GM19455 (cell line): ENCODE measurements around the gene TMEM37.

Experiments
- ATAC-seq: cut with Tn5 transposase; IDR thresholded peaks from one replicate; pipeline ENCODE4 v1.9.1; 2021; ENCODE audit not compliant: unreplicated experiment

Gene TMEM37

DNA sequence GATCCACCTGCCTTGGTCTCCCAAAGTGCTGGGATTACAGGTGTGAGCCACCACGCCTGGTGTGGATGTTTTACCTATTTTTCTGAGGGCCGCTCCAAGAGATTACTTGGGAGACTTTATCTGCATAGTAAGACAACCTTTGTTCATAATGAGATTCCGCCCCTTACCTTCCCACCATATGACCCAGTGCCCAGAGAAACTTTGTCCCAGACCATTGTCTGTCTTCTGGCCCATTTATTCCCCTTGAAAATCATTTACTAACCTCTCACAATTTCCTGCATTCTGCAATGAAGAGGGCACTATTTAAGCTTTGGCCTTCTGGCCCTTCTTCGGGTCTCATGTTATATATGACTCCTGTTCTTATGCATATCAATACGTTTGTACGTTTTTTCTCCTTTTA is 13.7 kb upstream of the TMEM37 start:
- ATAC-seq, result no peak

DNA sequence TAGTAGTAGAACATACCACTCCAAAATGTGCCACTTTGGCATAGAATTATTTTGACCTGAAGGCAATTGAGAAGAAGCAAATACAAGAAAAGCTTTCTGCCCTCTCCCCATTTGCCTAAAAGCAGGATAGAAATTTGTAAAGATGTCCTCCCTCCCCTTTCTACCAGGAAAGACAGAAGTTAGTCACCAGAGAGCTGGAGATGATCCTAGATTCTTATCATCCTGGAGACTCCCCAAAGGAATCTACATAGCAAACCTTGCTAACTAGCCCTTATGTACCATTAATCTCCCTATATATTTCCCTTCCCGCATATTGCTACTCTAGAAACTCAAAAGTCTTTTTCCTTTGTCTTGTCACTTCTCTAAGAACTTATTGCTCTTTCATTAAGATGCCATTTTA is 12.6 kb upstream of the TMEM37 start:
- ATAC-seq, result no peak

DNA sequence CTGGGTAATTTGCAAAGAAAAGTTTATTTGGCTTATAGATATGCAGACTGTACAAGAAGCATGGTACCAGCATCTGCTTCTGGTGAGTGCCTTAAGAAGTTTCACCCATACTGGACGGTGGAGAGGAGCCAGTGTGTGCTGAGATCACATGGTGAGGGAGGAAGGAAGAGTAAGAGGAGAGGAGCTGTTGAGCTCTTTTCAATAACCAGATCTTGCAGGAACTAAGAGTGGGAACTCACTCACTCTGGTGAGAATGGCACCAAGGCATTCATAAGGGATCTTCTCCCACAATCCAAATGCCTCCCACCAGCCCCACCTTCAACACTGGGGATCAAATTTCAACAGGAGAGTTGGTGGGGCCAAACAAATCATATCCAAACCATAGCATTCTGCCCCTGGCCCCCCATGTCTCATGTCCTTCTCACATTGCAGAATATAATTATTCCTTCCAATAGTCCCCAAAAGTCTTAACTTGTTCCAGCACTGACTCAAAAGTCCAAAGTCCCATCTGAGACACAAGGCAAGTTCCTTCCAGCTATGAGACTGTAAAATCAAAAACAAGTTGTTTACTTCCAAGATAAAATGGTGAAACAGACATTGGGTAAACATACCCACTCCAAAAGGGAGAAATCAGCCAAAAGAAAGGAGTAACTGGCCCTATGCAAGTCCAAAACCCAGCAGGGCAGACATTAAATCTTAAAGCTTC is 11.7 kb upstream of the TMEM37 start:
- no peak for ATAC-seq

DNA sequence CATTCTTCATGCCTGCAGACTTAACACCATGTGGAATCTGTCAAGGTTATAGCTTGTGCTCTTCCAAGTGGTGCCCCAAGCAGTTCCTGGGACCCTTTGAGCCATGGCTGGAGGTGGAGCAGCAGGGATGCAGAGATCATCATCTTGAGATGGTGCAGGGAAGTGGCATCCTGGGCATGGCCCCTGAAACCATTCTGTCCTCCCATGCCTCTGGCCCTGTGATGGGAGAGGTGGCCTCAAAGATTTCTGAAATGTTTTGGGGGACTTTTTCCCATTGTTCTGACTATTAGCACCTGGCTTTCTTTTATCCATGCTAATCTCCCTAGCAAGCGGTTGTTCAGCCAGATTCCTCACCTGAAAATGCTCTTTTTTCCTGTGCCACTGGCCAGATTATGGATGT is 10.3 kb upstream of the TMEM37 start:
- no peak for ATAC-seq

DNA sequence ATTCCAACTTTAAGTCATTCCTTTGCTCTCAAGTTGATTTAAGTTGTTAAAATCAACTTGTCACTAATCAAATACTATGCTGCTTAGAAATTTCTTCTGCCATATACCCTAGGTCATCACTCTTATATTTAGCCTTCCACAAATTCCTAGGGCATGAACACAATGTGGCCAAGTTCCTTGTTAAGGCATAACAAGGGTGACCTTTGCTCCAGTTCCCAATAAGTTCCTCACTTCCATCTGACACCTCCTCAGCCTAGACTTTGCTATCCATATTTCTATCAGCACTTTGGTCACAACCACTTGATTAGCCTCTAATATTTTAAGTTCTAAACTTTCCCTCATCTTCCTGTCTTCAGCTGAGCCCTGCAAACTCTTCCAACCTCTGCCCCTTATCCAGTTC is 9.9 kb upstream of the TMEM37 start:
- ATAC-seq, result no peak

DNA sequence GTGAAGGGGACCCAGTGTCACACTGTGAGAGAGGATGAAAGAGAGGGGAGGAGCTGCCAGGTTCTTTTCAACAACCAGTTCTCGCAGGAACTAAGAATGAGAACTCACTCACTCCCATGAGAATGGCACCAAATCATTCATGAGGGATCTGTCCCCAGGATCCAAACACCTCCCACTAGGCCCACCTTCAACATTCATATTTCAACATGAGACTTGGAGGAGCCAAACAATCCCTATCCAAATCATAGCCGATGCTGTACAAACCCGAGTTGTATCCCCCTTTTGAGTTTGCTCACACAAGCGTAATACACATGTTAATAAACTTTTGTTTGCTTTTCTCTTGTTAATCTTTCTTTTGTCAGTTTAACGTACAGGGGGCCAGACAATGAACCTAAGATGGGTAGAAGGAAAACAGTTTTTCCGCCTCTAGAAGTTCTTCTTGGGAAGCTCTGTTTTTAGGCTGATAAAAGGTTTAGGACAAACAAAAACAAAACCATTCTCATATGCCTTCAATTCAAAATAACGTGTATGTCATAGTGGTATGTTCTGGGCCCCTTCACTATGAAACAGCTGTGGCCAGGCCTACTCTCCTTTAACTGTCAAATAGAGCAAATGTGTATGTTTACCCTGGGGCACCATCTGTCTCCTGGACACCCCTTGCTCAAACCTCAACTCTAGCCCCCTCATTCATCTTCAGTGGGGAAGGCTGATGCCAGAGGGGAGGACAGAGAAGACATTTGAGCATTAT is 9.1 kb upstream of the TMEM37 start:
- ATAC-seq, result no peak

DNA sequence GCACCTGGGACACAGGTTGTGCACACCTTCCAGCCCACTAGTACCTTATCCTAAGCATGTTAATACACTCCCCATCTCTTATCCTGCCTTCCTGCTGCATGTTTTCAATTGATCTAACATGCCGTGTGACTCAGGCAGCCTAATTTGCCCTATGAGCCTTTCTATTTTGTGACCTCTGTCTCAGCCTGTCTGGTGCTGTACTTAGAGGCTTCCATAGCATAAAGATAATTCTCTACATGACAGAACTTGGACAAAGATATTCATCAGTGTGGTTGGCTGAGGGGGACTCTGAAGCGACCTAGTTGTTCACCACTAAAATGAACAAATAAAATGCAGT is 8.6 kb upstream of the TMEM37 start:
- no peak for ATAC-seq

DNA sequence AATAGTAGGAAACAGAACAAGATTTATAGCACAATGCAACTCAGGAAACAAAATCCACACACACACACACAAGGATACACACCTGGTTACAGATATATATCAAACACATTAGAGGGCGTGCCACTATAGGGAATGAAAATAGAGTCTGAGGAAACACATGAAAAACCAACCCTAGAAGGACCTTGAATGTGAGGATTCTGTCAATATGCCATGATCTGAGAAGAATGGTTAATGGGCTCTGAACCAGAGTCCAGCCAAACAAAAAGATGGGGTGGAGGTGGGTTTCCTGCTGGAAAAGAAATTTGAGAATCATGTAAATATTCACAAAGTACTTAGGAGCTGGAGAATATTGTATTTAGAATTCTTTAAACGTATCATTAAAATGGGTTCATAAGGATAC is 7.8 kb upstream of the TMEM37 start:
- no peak for ATAC-seq

DNA sequence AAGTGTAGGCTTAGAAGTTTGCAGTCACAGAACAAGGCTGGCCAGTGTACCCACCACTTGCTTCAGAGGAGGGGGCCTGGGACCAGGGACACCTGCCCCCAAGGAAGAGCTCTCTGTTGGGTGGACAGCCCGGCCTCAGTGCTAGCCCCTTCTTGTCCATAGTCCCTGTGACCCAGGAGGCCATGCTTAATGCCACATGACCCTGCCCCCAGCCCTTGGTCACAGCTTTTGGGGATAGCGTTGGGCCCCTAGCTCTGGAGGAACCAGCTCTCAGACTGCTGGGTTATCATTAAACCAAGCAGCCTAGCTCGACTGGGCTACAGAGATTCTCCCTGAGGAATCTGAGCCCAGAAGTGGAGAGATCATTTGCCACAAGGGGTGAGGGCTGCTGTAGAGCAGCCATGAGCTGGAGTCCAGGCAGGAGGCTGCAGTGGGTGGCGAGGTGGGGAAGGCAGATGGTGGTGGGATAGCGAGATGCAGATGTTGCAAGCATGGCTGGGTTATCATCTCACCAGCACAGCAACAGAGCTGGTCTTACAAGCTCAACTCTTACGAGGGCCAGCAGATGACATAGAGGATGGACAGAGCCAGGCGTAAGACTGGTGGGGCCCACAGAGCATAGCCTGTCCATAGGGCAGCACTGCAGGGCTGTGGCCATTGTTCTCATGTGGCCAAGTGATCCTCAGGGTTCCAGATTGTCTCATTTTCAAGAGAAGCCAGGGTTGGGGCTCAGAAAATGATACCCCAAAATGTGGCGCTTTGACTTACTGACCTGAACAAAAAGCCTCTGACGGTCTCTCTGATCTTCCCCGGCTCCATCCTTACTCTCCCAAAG is 7.2 kb upstream of the TMEM37 start:
- ATAC-seq, result no peak

DNA sequence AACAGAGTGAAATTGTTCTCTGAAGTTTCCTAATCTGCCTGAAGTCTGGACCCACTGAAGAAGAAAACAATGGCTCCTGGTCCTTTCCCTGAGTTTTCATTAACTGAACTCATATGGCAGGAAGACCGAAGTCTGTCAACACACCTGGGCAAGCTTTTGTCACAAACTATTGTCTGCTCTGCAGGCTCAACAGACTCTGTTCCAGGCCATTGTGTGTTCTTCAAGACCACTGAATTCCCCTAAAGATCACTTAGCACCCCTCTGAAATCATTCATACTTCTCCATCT is 6.6 kb upstream of the TMEM37 start:
- no peak for ATAC-seq

DNA sequence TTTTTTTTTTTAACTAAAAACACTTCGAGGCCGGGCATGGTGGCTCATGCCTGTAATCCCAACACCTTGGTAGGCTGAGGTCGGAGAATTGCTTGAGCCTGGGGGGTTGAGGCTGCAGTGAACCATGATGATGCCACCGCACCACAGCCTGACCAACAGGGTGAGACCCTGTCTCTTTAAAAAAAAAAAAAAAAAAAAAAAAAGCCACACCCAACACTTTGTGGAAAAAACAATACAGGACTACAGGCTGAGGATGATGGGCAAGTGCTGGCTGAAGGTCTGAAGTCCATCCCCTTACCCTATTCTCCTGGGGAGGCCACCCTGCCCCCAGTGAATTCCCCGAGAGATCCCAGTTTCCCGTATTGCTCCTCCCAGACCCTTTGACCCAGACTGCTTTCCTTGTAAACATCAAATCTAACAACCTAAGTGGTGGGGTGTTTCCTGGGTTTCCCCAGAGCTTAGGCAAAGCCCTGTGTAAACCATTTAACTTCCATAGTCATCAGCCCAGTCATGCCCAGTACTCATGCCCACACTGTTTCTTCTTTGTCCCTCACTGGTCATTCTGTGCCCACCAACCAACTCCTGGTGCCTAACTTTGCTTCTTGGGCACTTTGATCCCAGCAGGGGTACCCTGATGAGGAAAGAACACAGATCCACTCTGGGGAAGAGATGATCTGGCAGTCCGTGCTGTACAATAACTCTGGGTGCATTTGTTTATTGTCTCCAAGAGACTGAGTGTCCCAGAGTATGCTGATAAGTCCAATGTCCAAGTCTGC is 5.8 kb upstream of the TMEM37 start:
- no peak for ATAC-seq

DNA sequence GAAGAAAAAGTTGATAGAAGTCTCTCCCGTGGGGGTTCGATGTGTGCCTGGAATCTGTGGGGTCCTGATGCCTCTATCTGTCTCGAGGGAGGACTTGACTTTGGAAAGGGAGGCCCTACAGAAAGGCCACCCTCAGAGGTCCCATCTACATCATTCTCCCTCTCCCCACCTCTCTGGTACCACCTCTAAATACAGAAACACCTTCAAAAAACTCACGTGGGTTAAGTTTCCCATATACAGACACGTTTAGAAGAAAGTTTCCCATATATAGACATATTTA is 5.3 kb upstream of the TMEM37 start:
- ATAC-seq, result no peak

DNA sequence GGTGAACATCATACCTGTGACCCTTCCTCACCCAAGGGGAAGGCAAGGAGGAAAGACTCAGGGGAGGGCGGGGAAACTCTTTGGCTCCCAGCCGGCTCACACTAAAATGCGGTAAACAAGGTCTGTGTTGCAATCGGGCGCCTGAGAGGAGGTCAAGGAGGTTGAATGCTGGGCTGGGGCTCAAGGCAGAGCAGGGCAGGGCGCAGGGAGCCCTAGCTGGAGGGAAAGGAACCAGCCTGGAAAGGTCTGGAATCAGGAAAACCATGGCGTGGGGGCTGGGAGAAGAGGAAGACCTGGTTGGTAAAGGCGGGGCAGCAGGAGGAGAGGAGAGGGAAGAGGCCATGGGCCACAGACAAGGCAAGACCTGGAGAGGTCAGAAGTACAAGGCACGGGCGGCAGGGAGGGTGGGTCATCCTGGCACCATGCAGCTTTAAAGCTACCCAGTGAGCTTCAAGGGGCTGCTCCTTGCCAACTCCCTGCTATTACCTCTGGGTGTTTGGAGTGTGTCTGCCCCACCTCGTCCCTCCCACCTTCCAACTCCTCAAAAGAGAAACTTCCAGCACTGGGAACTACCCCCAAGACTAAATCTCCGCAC is 4.8 kb upstream of the TMEM37 start:
- no peak for ATAC-seq

DNA sequence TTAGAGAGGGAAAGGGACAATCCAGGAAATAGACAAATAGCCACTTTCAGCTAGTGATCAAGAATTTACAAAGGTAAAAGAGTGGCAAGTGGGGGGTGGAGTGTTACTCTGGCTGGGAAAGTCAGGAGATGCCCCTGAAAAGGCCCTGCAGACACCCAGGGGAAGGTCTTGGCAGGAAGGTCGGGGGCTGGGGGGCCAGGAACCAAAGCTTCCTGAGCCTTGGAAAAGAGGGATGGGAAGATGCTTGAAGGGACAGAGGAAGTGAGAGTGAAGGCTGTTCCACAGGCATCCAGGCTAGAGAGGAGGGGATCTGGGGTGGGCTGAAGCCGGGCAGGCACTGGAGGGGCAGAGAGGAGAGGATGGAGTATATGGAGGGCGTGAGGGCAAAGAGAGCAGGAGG is 3.9 kb upstream of the TMEM37 start:
- ATAC-seq, result no peak

DNA sequence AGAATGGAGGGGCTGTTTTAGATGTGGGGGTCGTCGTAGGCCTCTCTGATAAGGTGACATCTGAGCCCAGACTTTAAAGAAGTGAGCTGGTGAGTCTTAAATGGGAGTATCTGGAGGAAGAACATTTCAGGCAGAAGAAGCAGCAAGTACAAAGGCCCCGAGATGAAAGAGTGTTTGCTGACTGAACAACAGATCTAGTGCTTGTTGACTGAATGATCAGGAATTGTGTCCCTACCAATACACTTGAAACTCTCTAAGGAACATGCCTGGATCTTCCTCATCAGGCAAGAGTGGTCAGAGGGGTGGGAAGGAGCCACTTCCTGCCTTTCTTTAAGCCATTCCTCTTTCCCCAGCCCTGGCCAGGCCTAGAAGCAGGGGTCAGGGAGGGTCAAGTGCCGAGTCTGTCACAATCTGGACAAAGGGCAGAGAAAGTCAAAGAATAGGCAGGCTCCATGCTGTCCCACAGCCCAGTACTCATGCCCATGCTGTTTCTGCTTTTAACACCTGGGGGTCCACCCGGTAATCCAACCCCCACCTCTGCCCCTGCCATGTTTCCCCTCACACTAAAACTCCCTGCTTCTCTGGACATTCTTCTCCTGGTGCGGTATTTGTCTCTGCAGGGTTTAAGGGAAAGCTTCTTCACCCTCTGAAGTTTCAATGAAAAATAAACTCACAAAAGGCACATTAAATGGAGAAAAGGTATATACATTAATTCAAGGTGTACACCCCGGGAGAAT is 3.0 kb upstream of the TMEM37 start:
- ATAC-seq, result no peak

DNA sequence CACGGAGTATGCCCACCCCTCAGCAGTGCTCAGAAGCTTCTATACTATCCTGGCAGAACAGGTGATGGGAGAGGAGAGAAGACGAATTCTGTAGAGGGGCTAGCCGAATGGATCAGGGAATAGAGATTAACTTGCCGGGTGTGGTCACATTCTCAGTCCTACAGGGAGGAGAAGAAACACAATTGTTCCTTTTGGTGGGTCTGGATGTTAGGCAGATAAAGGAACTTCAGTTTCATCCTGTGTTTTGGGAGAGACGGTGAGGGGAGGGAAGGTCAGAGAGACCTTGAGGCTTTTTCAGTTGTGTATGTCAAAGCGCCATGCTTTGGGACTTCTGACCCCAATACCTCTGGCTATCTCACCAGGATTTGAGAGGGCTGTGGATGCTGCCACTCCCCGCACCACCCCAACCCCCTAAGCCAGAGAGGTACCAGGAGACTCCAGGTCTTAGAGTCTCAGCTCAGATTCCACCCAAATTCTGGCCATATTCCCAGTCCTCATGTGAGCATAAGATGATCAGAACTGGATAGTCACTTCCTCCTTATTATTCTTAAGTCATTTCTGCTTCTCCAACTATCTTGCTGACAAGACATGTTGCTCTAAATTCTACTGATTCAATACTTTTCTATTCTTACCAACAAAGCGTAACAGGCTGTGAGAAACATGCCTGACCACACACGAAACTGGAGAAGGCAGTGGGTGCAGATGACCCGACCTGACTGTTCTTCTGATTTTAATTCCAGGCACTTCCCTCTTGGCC is 2.3 kb upstream of the TMEM37 start:
- no peak for ATAC-seq

DNA sequence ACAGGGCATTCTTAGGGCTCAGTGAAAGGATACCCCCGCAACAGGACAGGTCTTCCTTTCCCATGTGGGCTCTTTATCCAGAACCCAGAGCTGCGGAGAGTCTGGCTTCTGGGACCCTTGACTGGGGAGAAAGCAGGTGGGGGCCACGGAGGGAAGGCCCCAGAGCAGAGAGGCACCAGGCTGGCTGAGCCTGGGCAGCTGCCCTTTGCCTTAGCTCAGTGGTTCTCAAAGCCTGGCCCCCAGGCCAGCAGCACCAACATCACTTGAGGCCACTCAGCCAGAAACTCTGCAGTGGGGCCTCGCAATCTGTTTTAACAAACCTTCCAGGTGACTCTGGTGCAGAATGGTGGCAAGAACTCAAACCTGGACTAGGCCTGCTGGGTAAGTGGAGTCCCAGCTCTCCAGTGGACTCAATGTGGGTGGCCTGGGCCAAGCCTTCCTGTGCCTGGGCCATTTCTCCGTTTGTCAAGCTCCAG is 1.6 kb upstream of the TMEM37 start:
- ATAC-seq, result no peak

DNA sequence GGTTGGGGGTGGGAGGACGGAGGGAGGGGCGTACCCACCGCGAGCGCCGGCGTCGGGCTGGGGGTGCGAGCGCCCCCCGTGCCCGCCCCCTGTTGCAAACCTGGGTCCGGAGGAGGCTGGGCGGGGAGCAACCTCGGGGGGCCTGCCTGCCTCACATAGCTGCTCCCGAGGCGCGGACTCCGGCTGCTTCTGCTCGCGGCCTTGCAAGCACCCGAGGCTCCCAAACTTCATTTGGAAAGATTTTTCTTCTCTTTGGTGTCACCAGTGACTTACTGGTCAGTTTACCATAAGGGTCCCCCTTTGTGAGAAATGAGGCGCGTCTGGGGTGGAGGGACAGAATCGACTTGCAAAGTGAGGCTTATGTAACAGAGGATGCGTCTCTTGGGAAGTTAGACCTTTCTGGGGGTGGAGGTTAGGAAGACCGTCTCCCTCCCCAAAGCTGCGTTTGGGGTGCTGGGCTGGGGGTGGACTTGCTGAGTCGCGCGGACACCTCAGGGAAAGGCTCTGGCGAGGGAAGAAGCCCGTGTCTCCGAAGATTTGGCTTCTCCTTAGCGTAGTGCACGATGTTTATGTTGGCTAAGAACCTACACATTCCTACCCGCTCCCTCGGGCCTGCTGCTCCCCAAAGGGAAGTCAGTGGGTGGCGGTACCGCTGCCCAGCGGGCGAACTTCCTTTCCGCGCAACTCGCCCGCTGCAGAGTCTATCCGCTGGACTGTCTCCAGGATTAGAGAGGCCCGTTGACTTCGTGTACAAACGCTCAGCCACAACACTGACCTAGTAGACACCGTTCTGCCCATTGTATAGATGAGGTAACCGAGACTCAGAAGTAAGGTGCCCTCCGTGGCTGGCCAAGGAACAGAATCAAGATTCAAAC is 559 bp downstream of the TMEM37 start:
- peak; percentile 5 for ATAC-seq
